Peyer's patch (tissue), 4 donors: ENCODE results near the gene GPATCH4.

Experiments used
- CTCF ChIP-seq, 6 experiments: fragments of 450-650 bp in 4 of 6; fragments of 200-600 bp in 2 of 6; sonication (generic) in 1 of 6; IDR thresholded peaks; one replicate each; pipeline ENCODE4 v1.5.1; 2017 to 2019; ENCODE audit warnings: antibody characterized with exemption in 6 of 6, mild to moderate bottlenecking in 3 of 6, moderate library complexity in 1 of 6
- POLR2A ChIP-seq, 2 donors: fragments of 450-650 bp; IDR thresholded peaks; one replicate each; pipeline ENCODE4 v1.5.1; 2017; ENCODE audit warnings: antibody characterized with exemption in 2 of 2, mild to moderate bottlenecking in 2 of 2, moderate library complexity in 2 of 2

GRCh38 chr1:156565519-156565918 is 35.8 kb downstream of the GPATCH4 start:
- no peak for TF ChIP-seq CTCF (IDR thresholded peaks at IDR 0.05)
- TF ChIP-seq POLR2A (IDR thresholded peaks at IDR 0.05), result no peak
